DMS53 (cell line): ENCODE results near the gene LDAF1.
"Not testable (repeated sequence)": the region's sequence is repeated elsewhere in the genome, so short reads cannot be mapped to it uniquely, and the experiment has no call there.

Source experiments
- DNase-seq: peaks from one replicate; lab custom pipeline; 2025; lab: John Stamatoyannopoulos, UW

LDAF1 gene

DNA sequence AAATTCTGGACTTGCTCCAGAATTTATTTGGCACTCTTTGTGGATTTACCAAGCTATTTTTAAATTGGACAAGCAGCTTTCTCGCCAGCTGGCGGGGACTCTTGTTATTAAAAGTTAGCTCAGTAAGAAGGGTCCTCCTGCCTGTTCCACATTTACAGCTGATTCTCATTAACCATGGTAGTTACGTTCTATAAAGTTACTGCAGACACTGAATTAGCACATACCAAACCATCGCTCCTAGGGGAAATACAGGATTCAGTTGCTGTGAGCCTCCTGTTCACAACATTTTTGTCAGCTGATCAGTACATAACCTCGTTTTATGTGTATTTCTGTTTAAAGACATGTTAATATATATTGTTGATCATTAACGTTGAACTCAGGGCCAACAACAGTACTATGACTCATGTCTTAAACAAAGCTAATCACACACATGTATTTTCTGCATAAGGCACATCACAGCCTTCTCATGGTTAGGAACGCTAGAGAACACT is 4.2 kb downstream of the LDAF1 start:
- peak; percentile 5 for DNase-seq

GRCh38 chr16:21163576-21163975 is 5.1 kb downstream of the LDAF1 start:
- no peak for DNase-seq

- DNase-seq: no peak
Measured at GRCh38 chr16:21164521-21165168, 6.2 kb downstream of the LDAF1 start.

DNA sequence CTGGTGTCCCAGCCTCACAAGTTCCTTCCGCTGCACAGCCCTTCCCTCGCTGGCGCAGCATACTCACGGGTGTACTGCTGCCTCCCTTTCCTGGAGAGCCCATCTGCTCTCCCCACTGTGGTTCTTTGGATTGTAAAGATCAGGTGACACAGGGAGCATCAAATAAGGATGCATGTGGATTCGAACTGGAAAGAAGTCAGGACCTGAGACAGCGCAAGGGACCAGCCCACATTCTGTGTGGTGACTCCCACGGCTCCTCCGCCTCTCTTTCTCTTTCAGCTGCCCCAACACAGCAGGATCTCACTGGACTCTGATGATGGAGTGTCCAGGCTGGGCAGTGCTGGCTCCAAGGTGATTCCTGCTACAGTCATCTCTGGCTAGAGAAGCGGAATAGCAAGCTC is 8.1 kb downstream of the LDAF1 start:
- no peak for DNase-seq

DNA sequence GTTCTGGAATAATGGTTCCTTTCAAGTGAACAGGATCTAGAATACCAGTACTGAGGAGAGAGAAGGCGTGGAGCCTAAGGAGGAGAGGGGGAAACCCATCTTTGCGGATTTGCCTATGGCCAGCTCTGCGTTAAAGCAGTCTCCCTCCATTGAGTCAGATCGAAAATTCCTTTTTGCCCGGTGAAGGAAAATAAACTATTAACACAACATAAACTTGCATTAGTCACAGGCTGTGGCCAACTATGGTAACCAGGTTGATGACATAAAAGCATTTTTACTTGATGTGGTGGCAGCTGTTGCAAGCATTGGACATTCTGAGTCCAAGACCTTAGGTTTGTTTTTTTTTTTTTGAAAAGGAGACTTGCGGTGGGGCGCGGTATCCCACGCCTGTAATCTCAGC is 8.9 kb downstream of the LDAF1 start:
- DNase-seq: no peak

DNA sequence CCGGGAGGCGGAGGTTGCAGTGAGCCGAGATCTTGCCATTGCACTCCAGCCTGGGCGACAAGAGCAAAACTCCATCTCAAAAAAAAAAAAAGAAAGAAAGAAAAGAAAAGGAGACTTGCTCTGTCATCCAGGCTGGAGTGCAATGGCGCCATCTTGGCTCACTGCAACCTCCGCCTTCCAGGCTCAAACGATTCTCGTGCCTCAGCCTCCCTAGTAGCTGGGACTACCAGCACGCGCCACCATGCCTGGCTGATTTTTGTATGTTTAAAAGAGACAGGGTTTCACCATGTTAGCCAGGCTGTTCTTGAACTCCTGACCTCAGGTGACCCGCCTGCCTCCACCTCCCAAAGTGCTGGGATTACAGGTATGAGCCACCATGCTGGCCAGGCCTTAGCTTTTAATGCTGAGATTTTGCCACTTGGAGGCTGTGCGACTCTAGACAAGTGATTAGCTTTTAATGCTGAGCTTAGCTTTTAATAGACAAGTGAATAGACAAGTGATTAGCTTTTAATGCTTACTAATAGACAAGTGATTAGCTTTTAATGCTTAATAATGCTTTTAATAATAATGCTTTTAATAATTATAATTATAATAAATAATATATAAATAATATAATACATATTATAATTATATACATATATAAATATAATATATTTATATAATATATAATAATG is 9.6 kb downstream of the LDAF1 start:
- DNase-seq: no peak

- no peak for DNase-seq
Measured at GRCh38 chr16:21169249-21169981, 10.9 kb downstream of the LDAF1 start.

- DNase-seq: not testable (repeated sequence)
Measured at GRCh38 chr16:21170116-21170515, 11.6 kb downstream of the LDAF1 start.

- no peak for DNase-seq
Measured at GRCh38 chr16:21172650-21173049, 14.2 kb downstream of the LDAF1 start.

DNA sequence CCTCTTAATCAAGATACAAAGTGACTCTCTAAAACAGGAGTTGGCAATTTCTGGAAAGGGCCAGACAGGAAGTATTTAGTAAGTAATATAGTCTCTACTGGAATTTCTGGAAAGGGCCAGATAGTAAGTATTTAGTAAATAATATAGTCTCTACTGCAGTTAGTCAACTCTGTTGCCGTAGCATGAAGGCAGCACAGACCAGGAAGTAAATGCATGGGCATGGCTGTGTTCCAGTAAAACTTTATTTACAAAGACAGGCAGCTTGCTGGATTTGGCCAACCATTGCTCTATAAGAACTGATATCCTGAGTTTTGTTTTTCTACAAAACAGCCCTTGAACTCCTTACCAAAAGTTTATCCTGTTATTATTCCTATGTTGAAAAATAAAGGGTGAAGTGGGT is 16.9 kb downstream of the LDAF1 start:
- DNase-seq: peak; percentile 5

DNA sequence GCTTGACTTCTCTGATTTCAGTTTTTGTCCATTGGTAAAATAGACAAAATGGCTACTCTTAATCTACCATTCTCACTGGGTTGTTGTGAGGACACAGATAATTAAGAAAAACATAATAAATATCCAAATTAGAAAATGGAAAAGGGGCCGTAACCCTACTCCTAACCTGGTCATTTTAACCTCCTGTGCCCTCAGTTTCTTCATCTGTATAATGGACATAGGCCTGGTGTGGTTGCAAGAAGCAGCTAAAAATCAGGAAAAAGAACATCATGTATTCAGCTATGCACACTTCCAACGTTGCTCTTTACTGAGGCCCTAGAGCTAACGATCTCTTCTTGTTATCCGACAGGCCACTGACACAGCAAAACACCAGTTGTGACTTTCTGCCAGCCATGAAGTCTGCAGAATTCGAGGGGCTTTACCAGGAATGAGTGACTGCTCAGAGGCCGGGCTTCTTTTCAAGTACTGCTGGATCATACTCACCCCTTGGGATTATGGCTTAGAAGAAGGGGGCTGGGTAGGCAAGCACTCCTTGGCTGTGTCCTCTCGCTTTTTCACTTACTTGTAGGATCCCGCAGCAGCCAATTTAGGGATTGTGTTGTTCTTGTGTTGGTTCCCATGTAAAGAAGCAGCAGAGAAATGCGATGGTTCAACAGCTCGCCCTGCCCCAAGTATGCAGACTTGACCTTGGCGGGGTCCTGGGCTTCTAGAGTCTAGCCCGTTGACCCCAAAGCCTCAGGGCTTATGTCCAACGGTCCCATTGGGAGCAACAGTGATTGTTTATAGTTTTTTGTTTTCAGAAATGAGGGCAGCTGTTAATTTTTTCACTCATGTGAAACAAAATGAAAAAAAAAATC is 20.9 kb downstream of the LDAF1 start:
- no peak for DNase-seq

- no peak for DNase-seq
Measured at GRCh38 chr16:21179983-21180365, 21.5 kb downstream of the LDAF1 start.

DNA sequence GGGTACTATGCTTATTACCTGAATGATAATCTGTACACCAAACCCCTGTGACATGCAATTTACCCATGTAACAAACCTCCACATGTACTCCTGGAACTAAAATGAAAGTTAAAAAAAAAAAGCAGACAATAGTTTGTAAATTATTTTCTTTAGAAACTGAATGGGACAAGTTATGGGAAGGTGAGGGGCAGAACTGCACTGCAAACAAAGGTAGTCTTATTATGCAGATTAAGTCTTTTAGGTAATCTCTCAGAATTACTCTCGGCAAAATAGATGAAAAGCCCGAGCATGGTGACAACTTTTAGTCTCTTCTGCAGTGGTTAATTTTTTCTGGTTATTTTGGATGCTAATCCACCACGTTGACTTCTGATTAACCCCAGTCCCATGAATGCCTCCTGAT is 25.5 kb downstream of the LDAF1 start:
- no peak for DNase-seq

GRCh38 chr16:21184834-21185233 is 26.4 kb downstream of the LDAF1 start:
- no peak for DNase-seq

DNA sequence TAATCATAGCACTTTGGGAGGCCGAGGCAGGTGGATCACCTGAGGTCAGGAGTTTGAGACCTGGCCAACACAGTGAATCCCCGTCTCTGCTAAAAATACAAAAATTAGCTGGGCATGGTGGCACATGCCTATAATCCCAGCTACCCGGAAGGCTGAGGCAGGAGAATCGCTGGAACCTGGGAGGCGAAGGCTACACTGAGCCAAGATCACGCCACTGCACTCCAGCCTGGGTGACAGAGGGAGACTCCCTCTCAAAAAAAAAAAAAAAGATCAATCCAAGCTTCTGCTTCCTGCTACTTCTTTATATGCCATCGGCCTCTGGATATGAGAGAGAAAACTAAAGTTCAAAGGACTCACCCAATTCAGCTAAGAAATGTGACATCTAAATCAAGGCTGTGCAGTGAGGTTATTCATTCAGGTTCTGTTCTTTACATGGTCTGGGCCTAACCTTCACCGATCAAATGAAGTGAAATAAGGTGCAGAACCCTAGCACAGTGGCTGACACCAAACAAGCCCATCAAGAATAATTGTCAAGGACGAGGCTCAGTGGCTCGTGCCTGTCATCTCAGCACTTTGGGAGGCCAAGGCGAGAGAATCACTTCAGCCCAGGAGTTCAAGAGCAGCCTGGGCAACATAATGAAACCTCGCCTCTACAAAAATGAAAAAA is 27.3 kb downstream of the LDAF1 start:
- DNase-seq: no peak

- DNase-seq: no peak
Measured at GRCh38 chr16:21186326-21186691, 27.8 kb downstream of the LDAF1 start.

GRCh38 chr16:21189311-21189710 is 30.8 kb downstream of the LDAF1 start:
- DNase-seq: no peak

- no peak for DNase-seq
Measured at GRCh38 chr16:21190013-21190412, 31.5 kb downstream of the LDAF1 start.

DNA sequence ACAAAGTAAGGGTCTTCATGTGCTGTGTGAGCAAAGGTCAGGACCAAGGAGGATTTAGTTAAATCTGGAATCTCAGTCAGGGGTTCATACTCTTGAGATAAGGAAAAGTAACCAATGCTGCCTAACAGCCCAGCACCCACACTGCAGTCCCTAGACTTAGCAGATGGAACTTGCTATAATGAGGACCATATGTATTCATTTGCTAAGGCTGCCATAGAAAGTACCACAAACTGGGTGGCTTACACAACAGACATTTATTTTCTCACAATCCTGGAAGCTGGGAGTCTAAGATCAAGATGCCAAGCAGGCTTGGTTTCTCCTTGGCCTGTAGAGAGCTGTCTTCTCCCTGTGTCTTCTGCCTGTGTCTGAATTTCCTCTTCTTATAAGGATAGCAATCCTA is 32.1 kb downstream of the LDAF1 start:
- no peak for DNase-seq

- no peak for DNase-seq
Measured at GRCh38 chr16:21192991-21193390, 34.5 kb downstream of the LDAF1 start.

DNA sequence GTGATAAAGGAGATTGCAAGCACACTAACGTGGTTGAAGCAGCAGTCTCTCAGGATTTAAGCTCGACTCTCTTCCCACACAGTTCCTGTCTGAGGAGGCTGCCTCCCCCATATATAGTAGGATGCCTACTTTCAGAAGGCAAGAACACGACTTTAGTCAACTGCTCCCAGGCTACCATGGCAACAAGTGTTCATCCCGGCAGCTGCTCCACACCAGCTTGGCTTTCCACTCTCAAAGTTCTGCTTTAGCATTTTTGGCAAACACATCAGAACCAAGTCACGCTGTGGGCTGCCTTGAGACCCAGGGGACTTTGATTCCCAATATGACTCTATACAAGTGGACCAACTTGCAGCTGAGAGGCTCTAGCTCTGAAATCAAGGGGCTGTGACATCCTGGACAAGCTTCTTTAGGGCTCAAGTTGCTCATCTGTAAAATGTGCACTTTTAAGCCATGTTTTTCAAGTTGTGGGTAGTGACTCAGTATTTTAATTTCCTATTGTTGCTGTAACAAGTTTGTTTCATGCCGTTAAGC is 36.4 kb downstream of the LDAF1 start:
- no peak for DNase-seq
